Spleen (tissue), 11 donors: ENCODE data around the gene ZNF808. TPM values are rescaled to one million over a fixed set of nuclear protein-coding genes. Genes with fewer than 3 reads are reported as not detected.
"Not testable (repeated sequence)": the region's sequence is repeated elsewhere in the genome, so short reads cannot be mapped to it uniquely, and the experiment has no call there.

Experiments
- DNase-seq: peaks from one replicate; pipeline ENCODE4 v3.0.0-alpha.2; 2020
- H3K27ac ChIP-seq, 8 donors: fragments of 200-600 bp; sonication (generic) in 7 of 8; 1 replicate in 4 of 8; 2 replicates in 4 of 8; pipeline versions ENCODE4 v1.5.0 to v1.8.0; 2016 to 2021; ENCODE audit warnings: inconsistent platforms in 4 of 8, mild to moderate bottlenecking in 4 of 8, moderate library complexity in 1 of 8
- H3K27me3 ChIP-seq, 7 donors: fragments of 200-600 bp; sonication (generic) in 6 of 7; replicated peaks in 1 of 7; 1 replicate in 4 of 7; 2 replicates in 3 of 7; pipeline versions ENCODE4 v1.5.0 to v1.8.0; 2016 to 2021; ENCODE audit warnings: inconsistent platforms in 3 of 7, mild to moderate bottlenecking in 1 of 7
- H3K36me3 ChIP-seq, 6 donors: fragments of 200-600 bp; sonication (generic) in 5 of 6; 1 replicate in 4 of 6; 2 replicates in 2 of 6; pipeline versions ENCODE4 v1.5.0 to v1.8.0; 2016 to 2021; ENCODE audit warnings: inconsistent platforms in 2 of 6
- H3K4me1 ChIP-seq, 6 donors: fragments of 200-600 bp; sonication (generic) in 5 of 6; 1 replicate in 3 of 6; 2 replicates in 3 of 6; pipeline versions ENCODE4 v1.5.0 to v1.8.0; 2016 to 2021; ENCODE audit warnings: inconsistent platforms in 3 of 6
- H3K4me3 ChIP-seq, 8 donors: fragments of 200-600 bp; sonication (generic) in 7 of 8; 1 replicate in 4 of 8; 2 replicates in 4 of 8; pipeline versions ENCODE4 v1.5.0 to v1.8.0; 2016 to 2021; ENCODE audit warnings: inconsistent platforms in 4 of 8, mild to moderate bottlenecking in 4 of 8, moderate library complexity in 2 of 8
- H3K9me3 ChIP-seq, 8 donors: fragments of 200-600 bp; sonication (generic) in 7 of 8; 1 replicate in 4 of 8; 2 replicates in 4 of 8; pipeline versions ENCODE4 v1.5.0 to v1.8.0; 2016 to 2021; ENCODE audit warnings: inconsistent platforms in 4 of 8
- CTCF ChIP-seq, 11 experiments: fragments of 200-600 bp in 7 of 11; fragments of 450-650 bp in 4 of 11; sonication (generic) in 4 of 11; IDR thresholded peaks in 8 of 11; conservative IDR thresholded peaks in 3 of 11; 1 replicate in 7 of 11; 2 replicates in 4 of 11; pipeline versions ENCODE4 v1.4.0 to v1.8.0; 2016 to 2021; ENCODE audit warnings: antibody characterized with exemption in 11 of 11, inconsistent platforms in 4 of 11, mild to moderate bottlenecking in 1 of 11
- POLR2A ChIP-seq, 3 donors: fragments of 450-650 bp; IDR thresholded peaks; one replicate each; pipeline ENCODE4 v1.5.1; 2017; ENCODE audit warnings: antibody characterized with exemption in 3 of 3, mild to moderate bottlenecking in 1 of 3
- POLR2AphosphoS5 ChIP-seq, 3 donors: sonication (generic); formaldehyde crosslinking; IDR thresholded peaks; one replicate each; pipeline ENCODE4 v1.5.1; 2017; ENCODE audit warnings: antibody characterized with exemption in 3 of 3
- WGBS, 5 donors: extraction: QIAGEN DNeasy Blood & Tissue Kit in 3 of 5; methylation state at CpG; one replicate each; pipeline versions ENCODE4 v1.1.5 to v1.1.7; 2013 to 2018; 5-methylcytosine and 5-hydroxymethylcytosine counted together
- intact Hi-C: fragments of 100-400 bp; cut with DNase I; formaldehyde crosslinking; loops from one replicate; pipeline ENCODE4 v1.15.0; 2023; ENCODE audit warnings: low total_unique reads
- polyA plus RNA-seq, 3 donors: library from polyadenylated mRNA; stranded (reverse); fragments of 200-250 nt; gene quantifications; one replicate each; pipeline ENCODE4 v1.2.1, GENCODE V29; 2013
- total RNA-seq, 7 donors: library from RNA; depleted of rRNA in 3 of 7; stranded (reverse); fragments of >200 nt in 3 of 7; fragmentation: NEBNext Ultra II Directional in 4 of 7; extraction: Animal tissue kit (Norgen Biotek cat#: 25700) in 4 of 7; gene quantifications; one replicate each; pipeline versions ENCODE4 v1.1.0 to v1.2.1, GENCODE V29; 2016 to 2021
- donor health status: healthy with polysubstance abuse.
- donor health status: DM: no; HTN: no; CAD: no; lungs with moderate emphysema.
- donor health status: DM: no; HTN: no; CAD: no.
- donor health status: Bipolar disorder and iron deficiency.
- donor health status: healthy.
- donor health status: DM: no; HTN: no; CAD: no.
- donor health status: DM: yes; HTN: yes; CAD: no.

Gene ZNF808
- total and polyA plus RNA-seq, 10 donors, result 1.6 to 36.3 (median 27.9) TPM

GRCh38 chr19:52492994-52493470 lies 34.4 kb upstream of the ZNF808 start:
- H3K36me3 ChIP-seq, result peaks cover 0 to 49% (median 4%) of the 10 kb centered on the region in 6 donors
- no peaks in the 10 kb centered on the region for H3K4me1 ChIP-seq
- peaks cover 0 to 4% (median 0%) of the 10 kb centered on the region in 7 donors for H3K27me3 ChIP-seq
- intact Hi-C loops, result no loop called here
- no peak overlapping the region for H3K27ac ChIP-seq
- TF ChIP-seq POLR2A (IDR thresholded peaks at IDR 0.05) (no peak), POLR2AphosphoS5 (IDR thresholded peaks at IDR 0.05) (no peak), CTCF (IDR thresholded peaks at IDR 0.05 in 8 of 11, conservative IDR thresholded peaks at IDR 0.05 in 3 of 11) (no peak)
- DNase-seq, result no peak
- no peak overlapping the region for H3K4me3 ChIP-seq
- WGBS, 5 donors, result 11 to 34% (median 13%) methylated on average over 28 of the region's 28 CpGs
- peaks cover 5 to 100% (median 100%) of the 10 kb centered on the region in 8 donors for H3K9me3 ChIP-seq

- peaks cover 5 to 100% (median 100%) of the 10 kb centered on the region in 8 donors for H3K9me3 ChIP-seq
- H3K27me3 ChIP-seq, result peaks cover 0 to 4% (median 0%) of the 10 kb centered on the region in 7 donors
- peaks cover 0 to 63% (median 4%) of the 10 kb centered on the region in 6 donors for H3K36me3 ChIP-seq
- TF ChIP-seq POLR2A (IDR thresholded peaks at IDR 0.05) (no peak), POLR2AphosphoS5 (IDR thresholded peaks at IDR 0.05) (no peak), CTCF (IDR thresholded peaks at IDR 0.05 in 8 of 11, conservative IDR thresholded peaks at IDR 0.05 in 3 of 11) (no peak)
- no peak overlapping the region for H3K27ac ChIP-seq
- no peaks in the 10 kb centered on the region for H3K4me1 ChIP-seq
- intact Hi-C loops, result no loop called here
- no peak for DNase-seq
- H3K4me3 ChIP-seq, result no peak overlapping the region
- 78 to 92% (median 85%) methylated on average over 3 of the region's 3 CpGs for WGBS, 5 donors
These were observed 33.0 kb upstream of the ZNF808 start for GRCh38 chr19:52494518-52494917.

GRCh38 chr19:52498571-52498970 lies 28.9 kb upstream of the ZNF808 start:
- 91 to 98% (median 93%) methylated on average over 8 of the region's 8 CpGs for WGBS, 5 donors

GRCh38 chr19:52500474-52500873 lies 27.0 kb upstream of the ZNF808 start:
- 47 to 84% (median 71%) methylated on average over 3 of the region's 3 CpGs for WGBS, 5 donors
- intact Hi-C loops, H3K4me1 ChIP-seq, H3K27ac ChIP-seq, H3K4me3 ChIP-seq, H3K27me3 ChIP-seq, DNase-seq: not testable (repeated sequence)
- Histone ChIP-seq H3K36me3 (peaks cover 0 to 86% (median 34%) of the 10 kb centered on the region in 6 donors), H3K9me3 (peaks cover 0 to 100% (median 100%) of the 10 kb centered on the region in 8 donors)

More at GRCh38 chr19:52498571-52498970, 28.9 kb upstream of the ZNF808 start:
- H3K9me3 ChIP-seq, result peaks cover 0 to 100% (median 100%) of the 10 kb centered on the region in 8 donors
- H3K27me3 ChIP-seq, result no peaks in the 10 kb centered on the region
- TF ChIP-seq POLR2AphosphoS5 (IDR thresholded peaks at IDR 0.05) (no peak), POLR2A (IDR thresholded peaks at IDR 0.05) (no peak), CTCF (IDR thresholded peaks at IDR 0.05 in 8 of 11, conservative IDR thresholded peaks at IDR 0.05 in 3 of 11) (no peak)
- intact Hi-C loops, result no loop called here
- no peak overlapping the region for H3K4me3 ChIP-seq
- H3K36me3 ChIP-seq, result peaks cover 0 to 68% (median 22%) of the 10 kb centered on the region in 6 donors
- H3K4me1 ChIP-seq, result no peaks in the 10 kb centered on the region
- DNase-seq, result no peak
- no peak overlapping the region for H3K27ac ChIP-seq

GRCh38 chr19:52500991-52501390 lies 26.5 kb upstream of the ZNF808 start:
- H3K9me3 ChIP-seq, result peaks cover 0 to 100% (median 100%) of the 10 kb centered on the region in 8 donors

More at GRCh38 chr19:52500991-52501390, 26.5 kb upstream of the ZNF808 start:
- H3K4me3 ChIP-seq, DNase-seq, intact Hi-C loops, H3K4me1 ChIP-seq, H3K27me3 ChIP-seq, H3K27ac ChIP-seq: not testable (repeated sequence)
- WGBS, 5 donors, result 82 to 92% (median 86%) methylated on average over 9 to 12 of the region's 12 CpGs
- H3K36me3 ChIP-seq, result peaks cover 0 to 86% (median 37%) of the 10 kb centered on the region in 6 donors
